Progenitor cell of endocrine pancreas (in vitro differentiated cells): Measurements from ENCODE around the gene GXYLT2. TPM values are rescaled to one million over a fixed set of nuclear protein-coding genes. Genes with fewer than 3 reads are reported as not detected.
A peak's percentile ranks its signal among the peaks of the same experiment; 100 is the strongest.

Experiments used
- DNase-seq: peaks from one replicate; pipeline ENCODE4 v3.0.0; 2021; ENCODE audit warnings: low spot score; ENCODE audit not compliant: unreplicated experiment
- H3K27ac Mint-ChIP-seq: 2 replicates; pipeline ENCODE4 v1.8.0; 2021; ENCODE audit warnings: mild to moderate bottlenecking, moderate library complexity, mixed read lengths
- H3K27me3 Mint-ChIP-seq: 2 replicates; pipeline ENCODE4 v1.8.0; 2021; ENCODE audit warnings: mixed read lengths
- H3K36me3 Mint-ChIP-seq: 2 replicates; pipeline ENCODE4 v1.8.0; 2022; ENCODE audit warnings: mixed read lengths; ENCODE audit not compliant: insufficient read depth
- H3K4me1 Mint-ChIP-seq: 2 replicates; pipeline ENCODE4 v1.8.0; 2021; ENCODE audit warnings: low read depth, mixed read lengths
- H3K4me3 Mint-ChIP-seq: 2 replicates; pipeline ENCODE4 v1.8.0; 2021; ENCODE audit warnings: low read depth, mild to moderate bottlenecking, moderate library complexity, mixed read lengths
- H3K9me3 Mint-ChIP-seq: 2 replicates; pipeline ENCODE4 v1.8.0; 2021; ENCODE audit warnings: low read depth, mixed read lengths
- CTCF ChIP-seq: fragments of 200-600 bp; sonication (generic); IDR thresholded peaks from one replicate; pipeline ENCODE4 v1.5.0; 2021; ENCODE audit warnings: antibody characterized with exemption, mild to moderate bottlenecking; ENCODE audit not compliant: unreplicated experiment
- total RNA-seq: library from RNA; stranded (reverse); gene quantifications from 2 replicates; pipeline ENCODE4 v1.2.1, GENCODE V29; 2021

GXYLT2 gene
- total RNA-seq, 1 donor from 2014 or later, result 6.0 TPM

GRCh38 chr3:73026111-73026759, 138.4 kb downstream of the GXYLT2 start:
- Mint-ChIP-seq H3K36me3 (peaks cover 9% of the 10 kb centered on the region), H3K4me1 (peaks cover 33% of the 10 kb centered on the region), H3K27ac (peak overlapping the region; percentile 19), H3K27me3 (no peaks in the 10 kb centered on the region), H3K9me3 (no peaks in the 10 kb centered on the region), H3K4me3 (no peak overlapping the region)
- no peak for DNase-seq
- TF ChIP-seq CTCF, result no peak

Other genes starting within 250 kb of the GXYLT2 start
- 19.4 and 26.5 TPM in 2 replicates for gene SHQ1, start 39.6 kb upstream of the GXYLT2 start, total RNA-seq
- gene PPP4R2, start 108.8 kb downstream of the GXYLT2 start, total RNA-seq, result 117 and 130 TPM in 2 replicates
- 14.9 and 16.9 TPM in 2 replicates for gene EBLN2, start 173.6 kb downstream of the GXYLT2 start, total RNA-seq